Thyroid gland (tissue), 4 donors: Measurements from ENCODE around the gene BLOC1S2.

Source experiments
- POLR2A ChIP-seq, 2 donors: fragments of 450-650 bp; IDR thresholded peaks; one replicate each; pipeline ENCODE4 v1.6.1; 2017; ENCODE audit warnings: antibody characterized with exemption in 2 of 2, mild to moderate bottlenecking in 2 of 2, moderate library complexity in 1 of 2
- TF ChIP-seq, protein P1 (sequence below), 6 experiments: fragments of 200-600 bp in 3 of 6; fragments of 450-650 bp in 3 of 6; sonication (generic) in 3 of 6; IDR thresholded peaks; one replicate each; pipeline ENCODE4 v1.5.1; 2016 to 2019; ENCODE audit warnings: antibody characterized with exemption in 6 of 6, mild to moderate bottlenecking in 2 of 6, inconsistent platforms in 1 of 6, moderate library complexity in 1 of 6

DNA sequence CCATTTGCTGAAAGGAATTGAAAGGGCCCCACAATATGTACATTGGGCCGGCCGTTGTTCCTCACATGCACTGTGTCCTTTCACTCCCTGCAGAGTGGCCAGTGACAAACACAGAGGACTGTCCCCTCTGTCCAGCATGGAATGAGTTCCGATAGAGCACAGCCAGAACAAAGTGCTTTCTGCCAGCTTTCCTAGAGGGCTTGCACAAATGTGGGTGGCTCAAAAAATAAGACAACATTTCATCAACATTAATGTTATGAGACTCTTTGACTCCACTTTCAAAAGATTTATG is 41.2 kb upstream of the BLOC1S2 start:
- TF ChIP-seq, protein P1, sequence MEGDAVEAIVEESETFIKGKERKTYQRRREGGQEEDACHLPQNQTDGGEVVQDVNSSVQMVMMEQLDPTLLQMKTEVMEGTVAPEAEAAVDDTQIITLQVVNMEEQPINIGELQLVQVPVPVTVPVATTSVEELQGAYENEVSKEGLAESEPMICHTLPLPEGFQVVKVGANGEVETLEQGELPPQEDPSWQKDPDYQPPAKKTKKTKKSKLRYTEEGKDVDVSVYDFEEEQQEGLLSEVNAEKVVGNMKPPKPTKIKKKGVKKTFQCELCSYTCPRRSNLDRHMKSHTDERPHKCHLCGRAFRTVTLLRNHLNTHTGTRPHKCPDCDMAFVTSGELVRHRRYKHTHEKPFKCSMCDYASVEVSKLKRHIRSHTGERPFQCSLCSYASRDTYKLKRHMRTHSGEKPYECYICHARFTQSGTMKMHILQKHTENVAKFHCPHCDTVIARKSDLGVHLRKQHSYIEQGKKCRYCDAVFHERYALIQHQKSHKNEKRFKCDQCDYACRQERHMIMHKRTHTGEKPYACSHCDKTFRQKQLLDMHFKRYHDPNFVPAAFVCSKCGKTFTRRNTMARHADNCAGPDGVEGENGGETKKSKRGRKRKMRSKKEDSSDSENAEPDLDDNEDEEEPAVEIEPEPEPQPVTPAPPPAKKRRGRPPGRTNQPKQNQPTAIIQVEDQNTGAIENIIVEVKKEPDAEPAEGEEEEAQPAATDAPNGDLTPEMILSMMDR (IDR thresholded peaks at IDR 0.05) = no peak
- no peak for TF ChIP-seq POLR2A (IDR thresholded peaks at IDR 0.05)
